GM04503 (cell line): ENCODE results near the gene SOSTDC1.
"Not testable (repeated sequence)": the region's sequence is repeated elsewhere in the genome, so short reads cannot be mapped to it uniquely, and the experiment has no call there.

Experiments used
- DNase-seq: peaks from one replicate; pipeline ENCODE4 v3.0.0-alpha.2; 2012; ENCODE audit warnings: low read depth

The SOSTDC1 gene, protein sequence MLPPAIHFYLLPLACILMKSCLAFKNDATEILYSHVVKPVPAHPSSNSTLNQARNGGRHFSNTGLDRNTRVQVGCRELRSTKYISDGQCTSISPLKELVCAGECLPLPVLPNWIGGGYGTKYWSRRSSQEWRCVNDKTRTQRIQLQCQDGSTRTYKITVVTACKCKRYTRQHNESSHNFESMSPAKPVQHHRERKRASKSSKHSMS

DNA sequence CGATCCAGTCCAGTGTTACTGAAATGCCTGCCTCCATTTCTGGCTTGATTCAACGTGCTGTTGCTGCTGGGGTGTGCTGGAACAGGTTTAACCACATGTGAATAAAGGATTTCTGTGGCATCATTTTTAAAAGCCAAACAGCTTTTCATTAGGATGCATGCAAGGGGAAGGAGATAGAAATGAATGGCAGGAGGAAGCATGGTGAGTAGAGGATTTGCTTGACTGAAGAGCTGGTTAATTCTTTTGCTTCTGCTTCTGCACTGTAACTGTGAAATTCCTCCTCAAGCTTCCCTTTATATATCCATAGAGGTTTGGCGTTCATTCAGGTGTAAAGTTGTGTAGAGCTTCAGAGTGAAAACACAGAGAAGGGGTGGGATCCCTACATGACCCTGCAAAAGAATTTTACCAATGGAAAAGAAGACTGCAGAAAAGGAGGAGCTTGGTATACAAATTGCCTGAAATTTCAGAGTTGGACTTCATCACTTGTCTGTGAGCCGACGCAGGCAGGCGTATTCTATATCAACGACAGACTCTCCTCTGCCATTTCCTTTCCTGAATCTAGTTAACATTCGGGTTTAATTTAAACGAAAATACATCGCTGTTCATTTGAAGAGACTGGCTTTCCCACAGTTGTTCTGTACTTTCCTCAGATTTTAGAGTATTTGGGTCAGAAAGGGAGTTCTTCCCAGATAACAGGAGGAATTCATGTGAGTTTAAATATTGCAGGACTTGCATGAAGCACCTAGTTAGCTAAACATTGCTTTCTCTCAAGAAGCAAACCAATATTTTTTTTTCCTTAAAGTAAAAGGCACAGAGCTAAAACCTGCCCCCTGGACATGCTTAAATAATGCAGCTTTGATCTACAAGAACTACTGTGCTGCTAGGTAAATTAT lies at the start of gene SOSTDC1:
Gene SOSTDC1, minus strand, starts transcription at position 270 of the 893 bp plus-strand sequence. Its CDS starts 70 bp downstream, at position 200.
- no peak for DNase-seq

DNA sequence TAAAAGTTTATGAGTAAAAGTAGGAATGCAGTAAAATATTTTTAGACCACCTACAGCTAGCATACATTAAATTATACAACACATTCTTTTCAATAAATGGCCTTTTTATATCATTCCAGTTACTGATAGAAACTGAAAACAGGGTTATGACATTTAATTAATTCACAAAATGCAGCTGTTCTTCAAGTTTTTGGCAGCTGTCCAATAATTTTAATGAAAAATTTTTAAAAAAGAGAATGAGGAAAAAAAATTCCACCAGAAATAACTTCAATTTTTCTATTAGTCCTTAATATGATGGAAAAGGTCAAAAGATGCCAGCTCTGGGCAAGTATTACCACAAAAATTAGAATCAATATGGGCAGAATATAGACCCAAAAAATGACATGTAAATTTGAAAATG lies 49.2 kb upstream of the SOSTDC1 start:
- DNase-seq: no peak

DNA sequence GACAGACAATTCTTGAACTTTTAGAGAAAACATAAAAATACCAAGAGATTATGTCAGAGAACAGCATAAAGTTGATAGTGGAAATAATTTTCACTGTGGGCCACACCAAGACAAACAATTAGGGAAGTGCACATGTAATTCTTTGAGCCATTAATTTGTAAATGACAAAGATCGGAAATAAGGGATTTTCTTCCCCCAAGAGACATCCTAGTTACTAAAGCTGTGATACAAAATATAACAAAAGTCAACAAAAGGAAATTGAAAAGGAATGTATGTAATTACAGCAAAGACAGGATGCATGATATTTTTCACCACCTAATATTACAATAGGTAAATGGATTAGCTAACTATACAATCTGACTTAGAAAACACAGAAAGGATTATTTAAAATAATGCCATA lies 48.7 kb upstream of the SOSTDC1 start:
- DNase-seq: no peak

DNA sequence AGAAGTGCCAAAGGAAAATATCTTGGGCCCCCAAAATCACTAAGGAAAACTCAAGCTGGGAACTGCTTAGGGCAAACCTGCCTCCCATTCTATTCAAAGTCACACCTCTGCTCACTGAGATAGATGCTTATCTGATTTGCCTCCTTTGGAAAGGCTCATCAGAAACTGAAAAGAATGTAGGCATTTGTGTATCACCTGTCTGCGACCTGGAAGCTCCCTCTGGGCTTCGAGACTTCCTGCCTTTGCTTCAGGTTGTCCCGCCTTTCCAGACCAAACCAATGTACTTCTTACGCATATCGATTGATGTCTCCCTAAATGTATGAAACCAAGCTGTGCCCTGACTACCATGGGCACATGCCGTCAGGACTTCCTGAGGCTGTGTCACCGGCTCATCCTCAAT lies 46.6 kb upstream of the SOSTDC1 start:
- no peak for DNase-seq

DNA sequence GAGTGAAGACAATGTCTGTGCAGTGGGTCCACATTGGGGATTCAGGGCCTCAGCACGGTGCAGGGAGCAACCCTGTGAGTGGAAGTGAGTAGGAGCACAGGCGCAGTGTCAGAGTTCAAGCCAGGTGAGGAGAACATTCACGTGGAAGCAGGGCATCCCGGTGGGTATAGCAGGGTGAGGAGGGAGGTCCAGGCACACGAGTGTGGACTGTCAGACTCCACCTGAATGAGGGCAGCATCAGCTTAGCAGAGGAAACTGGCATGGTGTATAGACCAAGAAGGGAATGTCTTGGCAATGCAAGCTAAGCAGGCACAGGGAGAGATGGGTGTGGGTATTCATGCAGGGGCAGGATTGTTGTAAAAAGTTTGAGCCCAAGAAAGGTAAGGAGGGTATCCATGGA lies 45.8 kb upstream of the SOSTDC1 start:
- no peak for DNase-seq

DNA sequence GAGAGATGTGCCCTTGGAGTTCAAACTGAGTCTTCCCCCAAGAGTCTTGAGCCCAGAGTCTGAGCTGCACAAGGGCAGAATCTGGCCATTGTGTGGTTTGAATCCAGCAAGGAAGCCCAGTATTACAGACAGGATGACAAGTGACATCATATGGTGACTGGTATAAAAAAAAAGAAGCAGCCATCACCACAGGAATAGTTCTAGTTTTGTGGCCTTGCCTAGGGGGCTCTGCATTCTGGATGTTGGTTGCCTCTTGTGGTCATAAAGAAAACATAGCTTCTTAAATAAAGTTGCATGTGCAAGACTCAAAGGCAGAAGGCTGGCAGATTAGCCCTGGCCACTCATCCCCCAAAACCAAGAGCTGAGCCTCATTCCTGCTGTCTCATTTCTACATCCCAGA lies 44.3 kb upstream of the SOSTDC1 start:
- no peak for DNase-seq

DNA sequence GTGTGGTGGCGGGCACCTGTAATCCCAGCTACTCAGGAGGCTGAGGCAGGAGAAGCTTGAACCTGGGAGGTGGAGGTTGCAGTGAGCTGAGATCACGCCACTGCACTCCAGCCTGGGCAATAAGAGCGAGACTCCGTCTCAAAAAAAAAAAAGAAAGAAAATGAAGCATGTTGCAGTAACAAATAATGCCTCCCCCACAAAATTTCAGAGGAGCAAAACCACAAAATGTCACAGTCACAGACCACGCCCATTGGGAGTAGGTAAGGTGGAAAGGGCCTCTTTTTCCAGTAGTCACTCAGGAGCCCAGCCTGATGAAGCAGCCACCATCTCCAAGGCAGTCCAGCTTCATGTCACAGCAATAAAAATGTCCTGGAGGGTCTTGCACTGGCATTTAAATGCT lies 40.9 kb upstream of the SOSTDC1 start:
- DNase-seq: not testable (repeated sequence)

DNA sequence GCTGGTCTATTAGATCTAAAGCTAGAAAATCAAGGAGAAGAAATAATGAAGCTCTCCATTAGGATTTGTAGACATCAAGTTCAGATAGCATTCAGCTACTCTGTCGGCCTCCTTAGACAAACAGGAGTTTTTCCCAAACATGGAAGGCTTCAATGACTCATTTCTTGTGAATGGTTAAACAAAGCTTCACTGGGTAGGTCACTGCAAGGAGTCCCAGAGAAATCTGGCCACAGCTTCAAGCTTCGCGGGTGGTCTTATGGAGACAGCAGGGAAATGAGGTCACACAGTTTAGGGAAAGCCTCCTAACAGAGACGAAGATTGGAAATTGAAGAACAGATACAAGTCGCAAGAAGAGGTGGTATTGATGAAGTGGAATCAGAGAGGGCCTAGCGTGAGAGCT lies 38.5 kb upstream of the SOSTDC1 start:
- no peak for DNase-seq

DNA sequence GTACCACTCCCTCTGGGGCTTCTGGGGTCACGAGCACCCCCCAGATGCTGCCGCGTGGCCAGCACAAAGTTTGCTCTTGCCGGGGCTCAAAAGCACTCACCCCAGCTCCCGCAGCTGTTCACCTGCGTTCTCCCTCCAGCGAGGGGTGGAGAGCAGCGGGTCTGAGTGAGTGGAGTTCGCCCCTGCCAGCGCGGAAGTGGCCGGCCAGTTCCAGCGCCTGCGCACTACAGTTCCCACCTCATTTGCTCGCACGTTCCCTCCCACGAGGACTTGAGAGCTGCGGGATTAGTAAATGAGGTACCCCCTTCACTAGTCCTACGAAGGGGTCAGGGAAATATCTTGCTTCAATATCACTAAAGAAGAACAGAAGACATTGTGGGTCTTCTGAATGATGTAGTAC lies 36.8 kb upstream of the SOSTDC1 start:
- no peak for DNase-seq

DNA sequence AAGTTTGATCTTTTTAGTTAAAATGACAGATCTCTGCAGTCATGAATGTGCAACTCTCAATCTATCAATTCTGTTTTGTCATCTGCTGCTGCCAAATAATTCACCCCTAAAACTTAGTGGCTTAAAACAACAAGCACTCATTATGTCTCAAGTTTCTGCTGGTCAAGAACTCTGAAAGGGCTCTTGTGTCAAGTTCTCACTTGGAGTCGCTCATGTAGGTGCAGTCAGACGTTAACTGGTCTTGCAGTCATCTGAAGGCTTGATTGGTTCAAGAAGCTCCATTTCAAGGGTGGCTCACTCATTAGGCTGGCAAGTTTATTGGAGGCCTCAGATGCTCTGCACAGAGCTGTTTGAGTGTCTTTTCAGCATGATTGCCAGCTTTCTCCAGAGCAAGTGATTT lies 32.6 kb upstream of the SOSTDC1 start:
- DNase-seq: no peak

DNA sequence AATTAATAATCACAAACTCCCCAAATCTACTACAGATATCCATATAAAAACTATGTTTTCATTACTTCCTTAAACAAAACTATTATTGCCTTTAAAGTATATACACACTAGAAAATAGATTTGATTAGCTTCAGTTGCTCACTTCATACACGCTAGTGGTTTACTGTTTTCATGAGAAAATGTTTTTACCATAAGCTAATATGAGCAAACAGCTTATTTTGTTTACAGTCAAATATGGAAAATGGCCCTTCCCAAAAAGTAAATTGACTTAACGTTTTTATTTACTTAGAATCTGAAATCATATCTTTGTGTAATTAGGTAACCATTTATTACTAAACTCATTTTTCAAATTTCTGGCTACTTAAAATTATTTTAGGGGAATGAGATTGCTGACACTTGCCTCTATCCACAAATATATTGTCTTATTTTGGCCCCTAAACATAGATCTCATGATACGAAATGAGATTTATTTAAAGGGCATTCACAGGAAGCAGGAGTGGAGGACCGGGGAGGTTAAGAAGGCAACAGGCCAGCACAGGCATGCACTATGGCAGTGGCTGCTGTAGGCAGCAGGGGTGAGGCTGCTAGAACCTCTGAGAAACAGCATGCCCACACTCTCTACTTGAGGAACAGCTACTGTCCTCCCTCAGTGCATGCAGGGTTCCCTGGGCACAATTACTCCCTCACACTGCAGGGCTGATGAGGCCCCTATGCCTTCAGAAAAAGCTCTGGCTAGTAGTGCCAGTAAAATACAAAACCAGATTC lies 29.6 kb upstream of the SOSTDC1 start:
- no peak for DNase-seq

DNA sequence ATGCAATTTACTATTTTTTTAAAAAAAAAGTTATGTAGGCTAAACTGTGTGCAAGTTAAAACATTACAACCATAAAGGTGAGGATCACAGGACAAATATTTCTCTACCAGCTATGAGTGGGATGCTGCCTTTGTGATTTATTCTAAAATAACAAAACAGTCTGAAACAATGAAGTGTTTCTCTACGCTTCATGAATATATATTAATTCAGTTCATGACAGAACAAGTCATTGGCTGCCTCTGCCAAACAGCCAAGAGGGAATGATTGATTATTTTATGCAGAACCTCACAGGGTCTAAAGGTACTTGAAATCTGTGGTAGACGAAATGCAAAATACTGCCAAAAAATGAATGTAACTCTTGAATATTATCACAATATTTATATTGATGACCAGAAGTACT lies 29.0 kb upstream of the SOSTDC1 start:
- DNase-seq: no peak

DNA sequence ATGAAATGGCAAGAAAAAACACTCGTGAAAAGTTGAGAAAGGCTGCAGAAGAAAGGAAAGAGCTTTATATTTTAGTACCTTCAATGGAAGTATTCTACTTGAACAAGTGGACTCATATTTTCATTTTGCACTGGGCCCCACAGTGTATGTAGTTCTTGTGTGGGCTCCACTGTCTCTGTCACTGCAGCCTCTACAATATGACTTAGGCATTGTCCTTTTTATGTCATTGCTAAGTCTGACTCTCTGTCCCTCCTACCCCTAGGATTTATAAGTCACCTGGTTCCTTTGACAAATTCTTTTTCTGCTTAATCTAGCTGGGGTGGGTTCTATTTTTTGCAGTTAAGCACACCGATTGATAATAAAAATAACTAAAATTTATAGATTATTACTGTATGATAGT lies 27.7 kb upstream of the SOSTDC1 start:
- DNase-seq: no peak

DNA sequence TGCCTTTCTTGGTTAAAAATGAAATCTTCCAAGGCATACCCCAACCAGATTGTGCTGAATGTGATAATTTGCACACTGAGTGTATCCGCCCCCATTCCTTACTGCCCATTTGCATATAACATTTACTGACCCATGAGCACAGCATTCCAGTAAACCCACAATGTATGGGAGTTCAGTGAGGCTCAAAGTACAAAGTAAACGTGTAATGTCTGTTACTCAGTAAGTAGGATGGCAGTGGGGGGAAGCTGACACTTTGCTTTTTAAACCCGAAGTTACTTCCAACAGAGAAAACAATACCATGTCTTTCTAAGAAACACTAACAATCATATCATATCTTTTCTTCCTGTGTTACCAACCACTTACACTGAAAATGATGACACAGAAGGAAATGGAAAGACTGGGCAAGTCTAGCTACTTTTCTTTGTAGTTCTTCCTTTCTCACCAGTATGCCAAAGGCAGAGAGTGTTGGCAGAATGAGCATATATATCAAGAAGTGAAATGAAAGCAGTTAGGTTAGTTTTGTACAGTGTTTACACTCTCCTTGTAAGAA lies 27.1 kb upstream of the SOSTDC1 start:
- no peak for DNase-seq

DNA sequence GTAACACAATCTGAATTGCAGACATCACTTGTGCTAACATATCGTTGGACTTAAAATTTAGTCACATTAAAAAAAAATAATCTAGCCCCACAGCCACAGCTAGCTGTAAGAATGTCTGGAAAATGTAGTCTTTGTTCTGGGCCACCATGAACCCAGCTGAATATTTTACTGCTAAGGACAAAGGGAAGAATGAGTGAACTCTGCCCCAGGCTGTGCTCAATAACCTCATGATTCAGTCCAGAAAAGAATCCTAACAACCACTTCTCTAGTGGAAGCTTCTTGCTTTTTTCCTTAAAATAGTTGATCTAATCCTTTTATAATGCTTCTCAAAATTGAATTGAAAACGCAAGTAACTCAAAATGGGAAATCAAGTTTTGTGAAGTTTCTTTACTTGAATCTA lies 25.6 kb upstream of the SOSTDC1 start:
- no peak for DNase-seq

DNA sequence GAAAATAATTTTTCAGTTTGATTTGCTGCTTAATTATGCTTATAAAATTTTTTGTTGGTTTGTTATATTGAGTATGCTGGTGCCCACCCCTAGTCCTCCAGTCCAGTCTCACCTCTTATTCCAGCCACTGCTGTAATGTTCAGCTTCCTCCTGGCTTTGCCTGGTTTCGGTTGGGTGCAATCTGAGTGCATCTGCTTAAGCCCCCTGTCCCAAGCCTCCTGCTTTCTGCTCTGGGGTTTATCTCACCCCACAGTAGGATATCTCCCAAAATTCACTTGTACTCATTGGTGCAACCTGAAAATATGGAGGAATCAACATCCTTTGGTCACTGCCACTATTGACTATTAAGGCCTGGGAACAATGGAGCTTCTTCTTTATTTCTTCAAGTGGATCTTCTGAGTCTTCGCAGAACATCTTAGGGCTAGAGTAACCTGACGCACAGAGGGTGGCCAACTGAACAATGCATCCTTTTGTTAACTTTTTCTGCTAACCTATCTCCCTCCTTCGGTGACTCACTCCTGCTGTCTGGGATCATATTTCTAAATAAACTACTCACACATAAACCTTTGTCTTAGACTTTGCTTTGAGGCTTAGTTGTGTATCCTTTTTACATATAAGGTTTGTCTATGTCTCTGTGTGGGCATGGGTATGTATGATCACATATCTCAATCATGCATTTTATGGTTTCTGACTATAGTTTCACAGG lies 19.1 kb upstream of the SOSTDC1 start:
- no peak for DNase-seq

DNA sequence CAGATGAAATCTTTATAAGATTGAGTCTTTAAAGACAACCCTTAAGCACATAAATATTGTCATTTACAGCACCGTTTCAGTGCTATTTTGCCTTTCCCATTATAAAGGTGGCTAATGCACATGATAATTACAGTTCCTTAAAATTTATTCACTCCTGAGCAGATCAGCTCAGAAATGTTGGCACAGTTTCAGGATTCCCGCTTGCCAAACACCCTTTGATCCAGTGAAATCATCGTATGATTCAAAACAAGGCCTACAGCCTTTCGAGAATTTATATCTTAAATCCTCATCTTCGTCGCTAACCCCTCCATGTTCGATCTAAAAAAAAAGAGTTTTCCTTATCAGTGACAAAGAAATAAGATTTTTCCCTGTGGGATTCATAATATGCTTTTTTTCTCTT lies 14.1 kb upstream of the SOSTDC1 start:
- no peak for DNase-seq

DNA sequence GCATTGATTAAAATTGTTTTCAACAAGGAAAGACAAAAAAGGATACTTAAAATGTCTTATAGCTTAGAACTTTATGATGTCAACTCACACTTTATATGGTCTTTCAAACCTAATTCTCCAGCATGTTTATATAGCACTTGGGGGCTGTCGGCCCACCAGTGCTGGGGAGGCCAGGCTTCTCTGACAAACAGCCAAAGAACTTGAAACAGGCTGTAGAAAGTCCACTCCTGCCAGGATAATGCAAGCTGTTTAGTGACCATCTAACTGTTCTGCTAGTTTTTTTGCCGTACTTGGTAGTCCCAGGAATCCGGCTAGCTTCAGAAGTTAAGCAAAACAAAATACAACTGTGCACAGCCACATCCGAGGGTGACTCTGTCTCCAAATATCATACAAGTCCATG lies 13.6 kb upstream of the SOSTDC1 start:
- DNase-seq: no peak

DNA sequence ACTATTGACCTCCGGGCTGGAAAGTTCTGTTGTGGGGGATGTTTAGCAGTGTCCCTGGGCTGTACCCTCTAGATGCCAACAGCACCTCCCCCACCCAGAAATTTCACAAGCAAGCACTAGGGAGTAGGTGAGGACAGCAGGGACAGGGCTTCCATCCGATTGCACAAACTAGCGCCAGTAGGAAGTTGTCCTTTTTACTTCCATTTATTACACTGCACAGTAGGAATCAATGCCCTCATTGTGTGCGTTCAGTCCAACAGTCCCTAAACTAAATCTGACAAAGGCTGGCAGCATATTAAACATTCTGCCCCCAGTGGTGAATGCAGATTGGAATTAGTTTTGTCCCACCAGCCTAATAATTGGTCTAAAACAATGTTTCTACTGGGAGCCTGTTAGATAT lies 6.4 kb upstream of the SOSTDC1 start:
- DNase-seq: no peak

DNA sequence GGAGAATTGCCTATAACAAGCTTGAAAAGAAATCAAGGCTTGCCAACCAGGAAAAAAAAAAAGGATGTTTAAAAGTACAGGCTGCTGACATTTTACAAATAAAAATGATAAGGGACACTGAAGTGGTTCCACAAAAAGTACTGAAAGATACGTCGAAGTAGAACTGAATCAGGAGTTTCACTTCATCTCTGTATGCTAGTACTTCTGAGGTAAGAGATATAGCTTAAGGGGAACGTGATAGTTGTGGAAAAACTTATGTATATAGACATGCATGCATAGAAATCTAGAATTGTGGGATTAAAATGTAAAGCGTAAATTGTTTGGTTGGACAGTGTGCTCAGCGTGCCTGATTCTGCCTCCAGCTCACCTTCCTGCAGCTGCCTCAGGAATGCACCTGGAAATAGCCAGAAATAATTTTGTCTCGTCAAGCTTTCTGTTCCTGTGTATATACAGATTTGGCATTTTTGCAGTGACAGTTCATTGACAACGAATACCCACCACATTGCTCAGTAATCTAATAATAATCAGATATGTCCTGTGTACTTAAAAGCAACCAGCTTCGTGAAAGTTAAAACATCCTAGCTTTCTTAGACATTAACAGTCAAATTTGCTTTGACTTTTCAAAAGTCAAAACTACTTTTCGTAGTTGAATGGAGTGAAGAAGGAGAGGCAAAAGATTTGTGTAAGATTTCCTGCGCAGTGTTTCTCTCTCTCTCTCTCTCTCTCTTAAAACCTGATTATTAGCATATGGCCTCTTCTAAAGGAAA lies 1.4 kb downstream of the SOSTDC1 start:
- no peak for DNase-seq

DNA sequence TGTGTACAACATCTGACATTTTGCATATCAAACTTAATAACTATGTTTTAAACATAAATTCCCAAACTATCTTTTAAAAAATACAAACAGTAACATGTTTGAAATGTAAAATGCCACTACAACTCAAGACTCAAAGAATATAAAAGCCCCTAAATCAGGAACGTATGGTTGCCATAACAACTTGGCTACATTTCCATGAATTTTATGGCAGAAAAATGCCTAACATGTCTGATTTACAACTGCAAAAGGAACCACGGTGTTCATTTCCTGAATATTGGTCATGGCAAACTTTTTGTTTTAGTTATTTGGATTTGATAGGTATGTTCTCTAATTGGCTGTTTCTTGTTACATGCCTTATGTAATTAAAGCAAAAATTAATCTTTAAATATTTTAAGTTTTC lies 2.0 kb downstream of the SOSTDC1 start:
- DNase-seq: no peak
